ENCODE data around the gene ADAMTSL2. TPM values are rescaled to one million over a fixed set of nuclear protein-coding genes. Genes with fewer than 3 reads are reported as not detected.

Gene ADAMTSL2
- total RNA-seq, 1 experiment from 2014 or later = not detected

DNA sequence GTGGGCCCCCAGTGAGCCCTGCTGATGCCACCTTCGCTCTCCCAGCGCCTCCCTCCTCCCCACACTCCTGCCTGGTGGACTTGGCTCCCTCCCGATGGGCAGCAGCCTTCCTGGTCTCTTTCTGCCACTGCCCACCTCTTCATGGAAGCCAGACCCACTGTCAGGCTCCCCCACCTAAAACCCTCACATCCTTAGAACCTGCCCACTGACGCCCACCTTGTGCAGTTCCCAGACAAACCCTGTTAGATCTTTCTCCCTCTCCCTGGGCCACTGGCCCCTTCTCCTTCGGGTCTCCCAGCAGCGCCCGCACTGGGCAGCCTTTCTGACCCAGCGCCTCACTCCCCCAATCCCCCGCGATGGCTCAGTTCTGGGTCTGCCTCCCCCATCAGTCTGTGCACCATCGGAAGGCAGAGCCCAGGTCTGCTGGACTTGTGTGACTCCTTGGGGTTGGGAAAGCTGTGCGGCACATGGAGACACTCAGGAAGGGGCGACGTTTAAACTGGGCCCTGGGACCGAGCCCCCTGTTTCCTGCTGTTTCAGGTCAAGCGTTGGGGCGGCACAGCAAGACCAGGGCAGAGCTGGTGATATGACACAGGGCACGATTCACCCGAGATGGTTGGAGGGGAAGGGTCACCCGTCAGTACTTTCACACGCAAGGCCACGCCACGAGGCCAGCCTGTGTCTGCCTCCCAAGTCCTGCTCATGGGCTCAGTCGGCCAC, 27.1 kb upstream of the ADAMTSL2 start:
- Mint-ChIP-seq H3K27ac (ENCODE audit: low read depth, unreplicated experiment) (no peak overlapping the region), H3K36me3 (ENCODE audit: insufficient read depth, unreplicated experiment) (no peaks in the 10 kb centered on the region), H3K9me3 (ENCODE audit: unreplicated experiment) (peaks cover 3% of the 10 kb centered on the region), H3K4me1 (ENCODE audit: insufficient read depth, unreplicated experiment) (peaks cover 7% of the 10 kb centered on the region), H3K4me3 (ENCODE audit: unreplicated experiment) (no peak overlapping the region), H3K27me3 (ENCODE audit: insufficient read depth, unreplicated experiment) (peaks cover 18% of the 10 kb centered on the region)
- TF ChIP-seq, protein P1, sequence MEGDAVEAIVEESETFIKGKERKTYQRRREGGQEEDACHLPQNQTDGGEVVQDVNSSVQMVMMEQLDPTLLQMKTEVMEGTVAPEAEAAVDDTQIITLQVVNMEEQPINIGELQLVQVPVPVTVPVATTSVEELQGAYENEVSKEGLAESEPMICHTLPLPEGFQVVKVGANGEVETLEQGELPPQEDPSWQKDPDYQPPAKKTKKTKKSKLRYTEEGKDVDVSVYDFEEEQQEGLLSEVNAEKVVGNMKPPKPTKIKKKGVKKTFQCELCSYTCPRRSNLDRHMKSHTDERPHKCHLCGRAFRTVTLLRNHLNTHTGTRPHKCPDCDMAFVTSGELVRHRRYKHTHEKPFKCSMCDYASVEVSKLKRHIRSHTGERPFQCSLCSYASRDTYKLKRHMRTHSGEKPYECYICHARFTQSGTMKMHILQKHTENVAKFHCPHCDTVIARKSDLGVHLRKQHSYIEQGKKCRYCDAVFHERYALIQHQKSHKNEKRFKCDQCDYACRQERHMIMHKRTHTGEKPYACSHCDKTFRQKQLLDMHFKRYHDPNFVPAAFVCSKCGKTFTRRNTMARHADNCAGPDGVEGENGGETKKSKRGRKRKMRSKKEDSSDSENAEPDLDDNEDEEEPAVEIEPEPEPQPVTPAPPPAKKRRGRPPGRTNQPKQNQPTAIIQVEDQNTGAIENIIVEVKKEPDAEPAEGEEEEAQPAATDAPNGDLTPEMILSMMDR (IDR thresholded peaks at IDR 0.05; ENCODE audit: unreplicated experiment) = no peak
- POLR2A ChIA-PET = no interaction called here
- DNase-seq (ENCODE audit: unreplicated experiment) = no peak
- CTCF ChIA-PET = no interaction called here
- no TSS peak for BruUV-seq (replicated peaks)
- intact Hi-C loops (cut with micrococcal nuclease) = no loop called here

DNA sequence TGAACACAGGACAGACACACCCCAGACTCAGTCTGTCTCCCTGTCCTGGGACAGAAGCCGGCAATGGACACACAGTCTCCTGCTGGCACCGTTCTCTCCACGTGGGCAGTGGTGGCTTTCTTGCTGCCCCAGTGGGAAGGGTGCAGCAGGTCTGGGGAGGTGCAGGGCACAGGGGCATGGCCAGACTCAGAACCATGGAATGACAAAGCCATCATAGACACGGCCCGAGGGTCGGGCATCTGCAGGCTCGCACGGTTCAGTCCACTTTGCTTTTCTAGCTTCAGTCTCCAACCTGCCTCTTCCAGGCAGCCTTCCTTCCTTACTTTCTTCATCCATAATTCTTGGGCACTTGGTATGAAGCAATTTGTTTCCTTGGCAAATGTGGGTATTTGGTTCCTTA, 26.5 kb upstream of the ADAMTSL2 start:
- no TSS peak for BruUV-seq (replicated peaks)
- no peak overlapping the region for H3K4me3 Mint-ChIP-seq (ENCODE audit: unreplicated experiment)
- no peaks in the 10 kb centered on the region for H3K36me3 Mint-ChIP-seq (ENCODE audit: insufficient read depth, unreplicated experiment)
- H3K4me1 Mint-ChIP-seq (ENCODE audit: insufficient read depth, unreplicated experiment) = peaks cover 7% of the 10 kb centered on the region
- TF ChIP-seq, protein P1 (IDR thresholded peaks at IDR 0.05; ENCODE audit: unreplicated experiment) = no peak
- no peaks in the 10 kb centered on the region for H3K9me3 Mint-ChIP-seq (ENCODE audit: unreplicated experiment)
- peaks cover 12% of the 10 kb centered on the region for H3K27me3 Mint-ChIP-seq (ENCODE audit: insufficient read depth, unreplicated experiment)
- intact Hi-C loops (cut with micrococcal nuclease) = no loop called here
- DNase-seq (ENCODE audit: unreplicated experiment) = no peak
- CTCF ChIA-PET = no interaction called here
- POLR2A ChIA-PET = no interaction called here
- H3K27ac Mint-ChIP-seq (ENCODE audit: low read depth, unreplicated experiment) = no peak overlapping the region

- TF ChIP-seq, protein P1 (IDR thresholded peaks at IDR 0.05; ENCODE audit: unreplicated experiment) = no peak
- H3K4me3 Mint-ChIP-seq (ENCODE audit: unreplicated experiment) = no peak overlapping the region
- intact Hi-C loops (cut with micrococcal nuclease) = no loop called here
- H3K9me3 Mint-ChIP-seq (ENCODE audit: unreplicated experiment) = no peaks in the 10 kb centered on the region
- DNase-seq (ENCODE audit: unreplicated experiment) = peak; percentile 23
- no peak overlapping the region for H3K27ac Mint-ChIP-seq (ENCODE audit: low read depth, unreplicated experiment)
- BruUV-seq (replicated peaks) = no TSS peak
- H3K36me3 Mint-ChIP-seq (ENCODE audit: insufficient read depth, unreplicated experiment) = no peaks in the 10 kb centered on the region
- POLR2A ChIA-PET = no interaction called here
- H3K27me3 Mint-ChIP-seq (ENCODE audit: insufficient read depth, unreplicated experiment) = no peaks in the 10 kb centered on the region
- CTCF ChIA-PET = interaction anchor here (0.6 to 0.9 kb wide), 2 partner anchors 204 to 1301 kb away, joined by 3 to 4 read pairs; no protein-coding TSS in a partner anchor
- peaks cover 7% of the 10 kb centered on the region for H3K4me1 Mint-ChIP-seq (ENCODE audit: insufficient read depth, unreplicated experiment)
These were observed 25.1 kb upstream of the ADAMTSL2 start for GRCh38 chr9:133509179-133510083.

GRCh38 chr9:133510926-133511505, 23.5 kb upstream of the ADAMTSL2 start:
- H3K27me3 Mint-ChIP-seq (ENCODE audit: insufficient read depth, unreplicated experiment) = no peaks in the 10 kb centered on the region
- BruUV-seq (replicated peaks) = no TSS peak

More at GRCh38 chr9:133510926-133511505, 23.5 kb upstream of the ADAMTSL2 start:
- no peak overlapping the region for H3K4me3 Mint-ChIP-seq (ENCODE audit: unreplicated experiment)
- TF ChIP-seq, protein P1 (IDR thresholded peaks at IDR 0.05; ENCODE audit: unreplicated experiment) = no peak
- DNase-seq (ENCODE audit: unreplicated experiment) = no peak
- ChIA-PET POLR2A (no interaction called here), CTCF (no interaction called here)
- H3K4me1 Mint-ChIP-seq (ENCODE audit: insufficient read depth, unreplicated experiment) = peaks cover 7% of the 10 kb centered on the region
- H3K36me3 Mint-ChIP-seq (ENCODE audit: insufficient read depth, unreplicated experiment) = no peaks in the 10 kb centered on the region
- H3K9me3 Mint-ChIP-seq (ENCODE audit: unreplicated experiment) = no peaks in the 10 kb centered on the region
- no peak overlapping the region for H3K27ac Mint-ChIP-seq (ENCODE audit: low read depth, unreplicated experiment)
- intact Hi-C loops (cut with micrococcal nuclease) = no loop called here

Measured in MCF 10A (cell line).